ENCODE results near the gene MYO5C. TPM values are rescaled to one million over a fixed set of nuclear protein-coding genes. Genes with fewer than 3 reads are reported as not detected.
"Not testable (repeated sequence)": the region's sequence is repeated elsewhere in the genome, so short reads cannot be mapped to it uniquely, and the experiment has no call there.

Gene MYO5C
- total RNA-seq, 3 donors from 2014 or later = 16.6 to 71.3 (median 51.5) TPM

GRCh38 chr15:52246686-52247431 lies 48.7 kb downstream of the MYO5C start:
- Histone ChIP-seq H3K4me3 (no peak overlapping the region), H3K36me3 (no peaks in the 10 kb centered on the region), H3K27ac (no peak overlapping the region), H3K9me3 (no peaks in the 10 kb centered on the region), H3K27me3 (no peaks in the 10 kb centered on the region), H3K4me1 (no peaks in the 10 kb centered on the region)
- intact Hi-C loops (cut with DNase I; ENCODE audit: low total_unique reads) = loop anchor here (2.0 kb wide), 1 partner anchor 66 kb away; no protein-coding TSS in a partner anchor
- no peak for DNase-seq (ENCODE audit: low spot score in 2 of 2)
- TF ChIP-seq, protein P1, sequence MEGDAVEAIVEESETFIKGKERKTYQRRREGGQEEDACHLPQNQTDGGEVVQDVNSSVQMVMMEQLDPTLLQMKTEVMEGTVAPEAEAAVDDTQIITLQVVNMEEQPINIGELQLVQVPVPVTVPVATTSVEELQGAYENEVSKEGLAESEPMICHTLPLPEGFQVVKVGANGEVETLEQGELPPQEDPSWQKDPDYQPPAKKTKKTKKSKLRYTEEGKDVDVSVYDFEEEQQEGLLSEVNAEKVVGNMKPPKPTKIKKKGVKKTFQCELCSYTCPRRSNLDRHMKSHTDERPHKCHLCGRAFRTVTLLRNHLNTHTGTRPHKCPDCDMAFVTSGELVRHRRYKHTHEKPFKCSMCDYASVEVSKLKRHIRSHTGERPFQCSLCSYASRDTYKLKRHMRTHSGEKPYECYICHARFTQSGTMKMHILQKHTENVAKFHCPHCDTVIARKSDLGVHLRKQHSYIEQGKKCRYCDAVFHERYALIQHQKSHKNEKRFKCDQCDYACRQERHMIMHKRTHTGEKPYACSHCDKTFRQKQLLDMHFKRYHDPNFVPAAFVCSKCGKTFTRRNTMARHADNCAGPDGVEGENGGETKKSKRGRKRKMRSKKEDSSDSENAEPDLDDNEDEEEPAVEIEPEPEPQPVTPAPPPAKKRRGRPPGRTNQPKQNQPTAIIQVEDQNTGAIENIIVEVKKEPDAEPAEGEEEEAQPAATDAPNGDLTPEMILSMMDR (IDR thresholded peaks at IDR 0.05) = no peak
- TF ChIP-seq POLR2AphosphoS5 (IDR thresholded peaks at IDR 0.05) = no peak
- no peak for TF ChIP-seq POLR2A (IDR thresholded peaks at IDR 0.05)

DNA sequence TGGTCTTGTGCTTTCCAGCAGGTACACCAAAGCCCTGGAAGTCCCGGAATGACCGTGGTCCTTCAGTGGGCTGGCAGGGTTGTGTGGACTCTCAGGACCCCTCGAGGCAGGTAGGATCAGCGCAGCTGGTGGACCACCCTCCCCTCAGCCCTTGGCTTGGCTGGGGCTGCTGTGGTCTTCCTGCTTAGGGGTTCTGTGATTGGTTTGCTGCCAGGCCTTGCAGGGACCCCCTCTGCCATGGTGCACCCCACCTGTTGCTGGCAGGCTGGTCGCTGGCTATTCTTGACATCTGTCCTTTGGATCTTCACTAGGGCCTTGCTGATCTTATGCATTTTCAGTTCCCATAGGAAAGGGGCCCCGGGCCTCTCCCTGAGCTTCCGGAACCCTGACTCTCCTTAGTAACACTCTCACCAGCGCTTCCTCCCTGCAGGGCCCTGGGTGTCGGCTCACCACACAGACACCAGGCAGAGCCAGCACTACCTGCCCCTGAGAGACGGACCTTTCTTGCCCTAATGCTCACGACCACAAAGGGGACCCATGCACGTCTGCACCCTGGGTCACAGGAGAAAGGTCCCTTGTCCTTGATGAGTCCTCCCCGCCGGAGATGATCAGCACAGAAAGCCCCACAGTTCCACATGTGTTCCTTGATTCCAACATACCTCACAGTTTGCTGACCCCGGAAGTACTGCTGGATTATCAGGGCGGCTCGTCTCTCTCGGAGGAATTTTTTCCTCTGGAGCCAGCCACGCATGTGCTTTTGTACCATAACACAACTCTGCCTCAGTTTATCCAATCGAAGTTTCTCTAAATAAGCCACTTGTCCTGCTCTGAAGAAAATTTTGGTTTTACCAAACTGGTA lies 51.7 kb downstream of the MYO5C start:
- no peak for DNase-seq (ENCODE audit: low spot score in 2 of 2)
- H3K27me3 ChIP-seq = no peaks in the 10 kb centered on the region
- TF ChIP-seq POLR2A (IDR thresholded peaks at IDR 0.05) (no peak), POLR2AphosphoS5 (IDR thresholded peaks at IDR 0.05) (no peak)
- TF ChIP-seq, protein P1 (IDR thresholded peaks at IDR 0.05) = no peak
- H3K4me1 ChIP-seq = no peaks in the 10 kb centered on the region
- intact Hi-C loops (cut with DNase I; ENCODE audit: low total_unique reads) = no loop called here
- no peak overlapping the region for H3K4me3 ChIP-seq
- H3K27ac ChIP-seq = no peak overlapping the region
- H3K36me3 ChIP-seq = no peaks in the 10 kb centered on the region
- H3K9me3 ChIP-seq = no peaks in the 10 kb centered on the region

DNA sequence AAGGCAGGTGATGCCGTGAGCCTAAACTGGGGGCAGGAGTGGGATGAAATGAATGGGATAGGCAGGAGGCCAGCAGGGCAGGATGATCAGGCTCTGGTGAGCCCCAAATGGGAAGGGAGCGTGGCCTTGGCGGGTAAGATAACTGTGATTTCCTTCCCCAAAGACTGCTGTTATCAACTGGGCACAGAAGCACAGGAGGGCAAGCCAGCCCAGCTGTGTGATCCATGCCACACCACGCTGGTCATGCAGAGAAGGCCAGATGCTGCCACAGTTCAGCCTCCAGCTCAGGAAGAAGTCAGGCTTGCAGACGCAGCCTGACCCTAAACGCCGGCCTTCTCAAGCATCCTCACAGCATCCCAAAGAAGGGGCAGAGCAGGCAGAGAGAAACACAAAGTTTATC lies 52.3 kb downstream of the MYO5C start:
- intact Hi-C loops (cut with DNase I; ENCODE audit: low total_unique reads) = no loop called here
- Histone ChIP-seq H3K27ac (no peak overlapping the region), H3K27me3 (no peaks in the 10 kb centered on the region), H3K9me3 (no peaks in the 10 kb centered on the region), H3K4me3 (no peak overlapping the region), H3K4me1 (no peaks in the 10 kb centered on the region), H3K36me3 (no peaks in the 10 kb centered on the region)
- TF ChIP-seq POLR2A (IDR thresholded peaks at IDR 0.05) (no peak), POLR2AphosphoS5 (IDR thresholded peaks at IDR 0.05) (no peak)
- TF ChIP-seq, protein P1 (IDR thresholded peaks at IDR 0.05) = no peak
- DNase-seq (ENCODE audit: low spot score in 2 of 2) = no peak

GRCh38 chr15:52241489-52241888 lies 54.1 kb downstream of the MYO5C start:
- H3K27ac ChIP-seq = no peak overlapping the region
- H3K4me3 ChIP-seq = no peak overlapping the region
- no peaks in the 10 kb centered on the region for H3K4me1 ChIP-seq
- H3K9me3 ChIP-seq = no peaks in the 10 kb centered on the region
- no peaks in the 10 kb centered on the region for H3K36me3 ChIP-seq
- intact Hi-C loops (cut with DNase I; ENCODE audit: low total_unique reads) = no loop called here
- DNase-seq (ENCODE audit: low spot score in 2 of 2) = no peak
- TF ChIP-seq POLR2AphosphoS5 (IDR thresholded peaks at IDR 0.05) = no peak
- no peaks in the 10 kb centered on the region for H3K27me3 ChIP-seq

GRCh38 chr15:52240166-52240565 lies 55.4 kb downstream of the MYO5C start:
- TF ChIP-seq POLR2AphosphoS5 (IDR thresholded peaks at IDR 0.05) = no peak
- TF ChIP-seq, protein P1 (IDR thresholded peaks at IDR 0.05) = no peak
- no peak for TF ChIP-seq POLR2A (IDR thresholded peaks at IDR 0.05)
- intact Hi-C loops (cut with DNase I; ENCODE audit: low total_unique reads) = no loop called here
- H3K9me3 ChIP-seq = no peaks in the 10 kb centered on the region
- no peaks in the 10 kb centered on the region for H3K27me3 ChIP-seq
- DNase-seq (ENCODE audit: low spot score in 2 of 2) = no peak
- H3K4me3 ChIP-seq = no peak overlapping the region
- H3K4me1 ChIP-seq = no peaks in the 10 kb centered on the region
- no peak overlapping the region for H3K27ac ChIP-seq
- H3K36me3 ChIP-seq = no peaks in the 10 kb centered on the region

DNA sequence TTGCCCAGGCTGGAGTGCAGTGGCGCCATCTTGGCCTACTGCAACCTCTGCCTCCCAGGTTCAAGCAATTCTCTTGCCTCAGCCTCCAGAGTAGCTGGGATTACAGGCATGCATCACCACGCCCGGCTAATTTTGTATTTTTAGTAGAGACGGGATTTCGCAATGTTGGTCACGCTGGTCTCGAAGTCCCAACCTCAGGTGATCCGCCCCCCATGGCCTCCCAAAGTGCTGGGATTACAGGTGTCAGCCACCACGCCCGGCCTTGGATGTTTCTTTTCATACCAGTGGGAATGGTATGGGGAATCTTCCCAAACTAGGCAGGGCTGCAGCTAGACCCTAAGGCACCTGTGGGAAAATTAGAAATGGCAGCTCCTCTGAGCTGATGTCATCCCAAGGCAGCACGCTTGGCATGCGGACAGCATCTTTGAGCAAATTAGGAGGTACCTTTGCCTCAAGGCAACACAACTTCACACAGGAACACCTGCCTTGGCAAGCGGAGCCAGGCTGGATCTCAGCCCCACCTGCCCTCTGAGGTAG lies 56.5 kb downstream of the MYO5C start:
- H3K4me3 ChIP-seq; H3K27me3 ChIP-seq; H3K4me1 ChIP-seq; H3K27ac ChIP-seq; H3K9me3 ChIP-seq; H3K36me3 ChIP-seq; intact Hi-C loops (cut with DNase I; ENCODE audit: low total_unique reads); DNase-seq (ENCODE audit: low spot score in 2 of 2): not testable (repeated sequence)

Data from breast epithelium (tissue), 4 donors.